SU-DHL-6 (cell line): ENCODE data around the gene TMC1.

ENCODE experiments used
- H2AFZ ChIP-seq: fragments of 200-600 bp; sonication (generic); 2 replicates; pipeline ENCODE4 v1.6.1; 2014; ENCODE audit warnings: low read depth, mild to moderate bottlenecking, moderate library complexity, mixed read lengths, antibody characterized with exemption, low read length; ENCODE audit not compliant: severe bottlenecking
- H3F3A ChIP-seq: fragments of 200-600 bp; shearing (Covaris generic); 2 replicates; pipeline ENCODE4 v1.6.0; 2016; ENCODE audit warnings: antibody characterized with exemption, mild to moderate bottlenecking; ENCODE audit not compliant: insufficient read depth
- H3K27ac ChIP-seq: fragments of 200-600 bp; sonication (generic); 2 replicates; pipeline ENCODE4 v1.5.1; 2016; ENCODE audit warnings: low read depth, mild to moderate bottlenecking, low read length, moderate library complexity, mixed read lengths
- H3K27me3 ChIP-seq: fragments of 200-600 bp; sonication (generic), shearing (Covaris generic); 2 replicates; pipeline ENCODE4 v1.6.0; 2014; ENCODE audit warnings: mild to moderate bottlenecking, low read length
- H3K36me3 ChIP-seq: fragments of 200-600 bp; sonication (generic); 2 replicates; pipeline ENCODE4 v1.6.1; 2014; ENCODE audit warnings: mild to moderate bottlenecking, low read length, mixed read lengths
- H3K4me2 ChIP-seq: fragments of 300-600, 200-600 bp; shearing (Covaris generic), sonication (generic); 2 replicates; pipeline ENCODE4 v1.6.0; 2014; ENCODE audit warnings: low read length, low read depth, mild to moderate bottlenecking; ENCODE audit not compliant: poor library complexity, severe bottlenecking
- H3K4me3 ChIP-seq: fragments of 200-600 bp; sonication (generic); 2 replicates; pipeline ENCODE4 v1.5.1; 2014; ENCODE audit warnings: antibody characterized with exemption, low read length, mild to moderate bottlenecking, mixed read lengths; ENCODE audit not compliant: insufficient read depth, poor library complexity, severe bottlenecking
- H3K79me2 ChIP-seq: fragments of 200-600 bp; sonication (generic); 2 replicates; pipeline ENCODE4 v1.6.1; 2014; ENCODE audit warnings: mild to moderate bottlenecking, low read length, moderate library complexity; ENCODE audit not compliant: insufficient read depth
- H3K9ac ChIP-seq: fragments of 200-600 bp; sonication (generic); 2 replicates; pipeline ENCODE4 v1.7.0; 2014; ENCODE audit warnings: mild to moderate bottlenecking, low read length
- H3K9me2 ChIP-seq: fragments of 200-600 bp; sonication (generic); replicated peaks from 2 replicates; pipeline ENCODE4 v1.6.1; 2014; ENCODE audit warnings: low read length; ENCODE audit not compliant: insufficient read depth
- H3K9me3 ChIP-seq: fragments of 200-600 bp; sonication (generic); 2 replicates; pipeline ENCODE4 v1.6.1; 2014; ENCODE audit warnings: low read length, mixed read lengths; ENCODE audit not compliant: insufficient read depth
- H4K20me1 ChIP-seq: fragments of 200-600 bp; sonication (generic); 2 replicates; pipeline ENCODE4 v1.6.1; 2014; ENCODE audit warnings: low read depth, mild to moderate bottlenecking, antibody characterized with exemption, low read length, moderate library complexity, mixed read lengths
- CTCF ChIP-seq: fragments of 200-600 bp; sonication (generic); IDR thresholded peaks from one replicate; pipeline ENCODE4 v1.5.1; 2017; ENCODE audit warnings: antibody characterized with exemption, mild to moderate bottlenecking, low read length, moderate library complexity; ENCODE audit not compliant: insufficient read depth, poor library complexity, severe bottlenecking
- EZH2phosphoT487 ChIP-seq: fragments of 200-600 bp; sonication (generic), shearing (Covaris generic); conservative IDR thresholded peaks from 2 replicates; pipeline ENCODE4 v1.6.1; 2018; ENCODE audit warnings: mild to moderate bottlenecking, antibody characterized with exemption, low read length, moderate library complexity, mixed read lengths

Gene TMC1

GRCh38 chr9:72599874-72600534, 78.6 kb downstream of the TMC1 start:
- H3K4me3 ChIP-seq: no peak overlapping the region
- H3K27ac ChIP-seq: no peak overlapping the region
- no peaks in the 10 kb centered on the region for H3K27me3 ChIP-seq
- H3K79me2 ChIP-seq: no peaks in the 10 kb centered on the region
- TF ChIP-seq CTCF: no peak
- no peaks in the 10 kb centered on the region for H3K9me2 ChIP-seq
- H3K9me3 ChIP-seq: no peaks in the 10 kb centered on the region
- H3K36me3 ChIP-seq: no peaks in the 10 kb centered on the region
- H3F3A ChIP-seq: no peaks in the 10 kb centered on the region
- H2AFZ ChIP-seq: no peak overlapping the region
- no peaks in the 10 kb centered on the region for H4K20me1 ChIP-seq
- no peak overlapping the region for H3K4me2 ChIP-seq
- H3K9ac ChIP-seq: no peak overlapping the region

GRCh38 chr9:72600671-72601070, 79.3 kb downstream of the TMC1 start:
- Histone ChIP-seq H3K4me3 (no peak overlapping the region), H3K27me3 (no peaks in the 10 kb centered on the region), H3K9me3 (no peaks in the 10 kb centered on the region), H3K4me2 (no peak overlapping the region), H3K9me2 (no peaks in the 10 kb centered on the region), H4K20me1 (no peaks in the 10 kb centered on the region), H3K27ac (no peak overlapping the region), H3K9ac (no peak overlapping the region), H2AFZ (no peak overlapping the region), H3K79me2 (no peaks in the 10 kb centered on the region), H3K36me3 (no peaks in the 10 kb centered on the region), H3F3A (no peaks in the 10 kb centered on the region)
- TF ChIP-seq CTCF (no peak), EZH2phosphoT487 (no peak)

GRCh38 chr9:72601615-72602014, 80.2 kb downstream of the TMC1 start:
- TF ChIP-seq CTCF (no peak), EZH2phosphoT487 (no peak)
- Histone ChIP-seq H3K36me3 (no peaks in the 10 kb centered on the region), H3K79me2 (no peaks in the 10 kb centered on the region), H3K4me3 (no peak overlapping the region), H3K9me2 (no peaks in the 10 kb centered on the region), H3K27ac (no peak overlapping the region), H2AFZ (no peak overlapping the region), H3K4me2 (no peak overlapping the region), H3K27me3 (no peaks in the 10 kb centered on the region), H3K9ac (no peak overlapping the region), H4K20me1 (no peaks in the 10 kb centered on the region), H3K9me3 (no peaks in the 10 kb centered on the region), H3F3A (no peaks in the 10 kb centered on the region)
